Right renal cortex interstitium (tissue), 3 donors: Measurements from ENCODE around the gene MPPED2. TPM values are rescaled to one million over a fixed set of nuclear protein-coding genes. Genes with fewer than 3 reads are reported as not detected.
"Not testable (repeated sequence)": the region's sequence is repeated elsewhere in the genome, so short reads cannot be mapped to it uniquely, and the experiment has no call there.

Experiments
- DNase-seq, 3 donors: peaks; one replicate each; pipeline ENCODE4 v3.0.0-alpha.2; 2013; ENCODE audit warnings: low read depth in 3 of 3, low spot score in 2 of 3
- polyA plus RNA-seq, 3 donors: library from polyadenylated mRNA; unstranded; fragments of 120-200 nt; gene quantifications; one replicate each; pipeline ENCODE4 v1.2.1, GENCODE V29; 2013; ENCODE audit not compliant: insufficient read length in 3 of 3

MPPED2 gene
- polyA plus RNA-seq, 3 donors, result 18.2 to 22.9 (median 21.8) TPM

GRCh38 chr11:30579415-30580175, 6.6 kb downstream of the MPPED2 start:
- no peak for DNase-seq

GRCh38 chr11:30578406-30578805, 7.7 kb downstream of the MPPED2 start:
- DNase-seq, result no peak

GRCh38 chr11:30573951-30574350, 12.2 kb downstream of the MPPED2 start:
- no peak for DNase-seq

GRCh38 chr11:30568931-30569330, 17.2 kb downstream of the MPPED2 start:
- DNase-seq, result no peak

GRCh38 chr11:30567644-30568043, 18.5 kb downstream of the MPPED2 start:
- no peak for DNase-seq

GRCh38 chr11:30567120-30567519, 19.0 kb downstream of the MPPED2 start:
- no peak for DNase-seq

GRCh38 chr11:30566482-30566881, 19.7 kb downstream of the MPPED2 start:
- no peak for DNase-seq

- DNase-seq, result no peak
Observed at GRCh38 chr11:30565027-30565426, 21.1 kb downstream of the MPPED2 start.

- DNase-seq, result no peak
Observed at GRCh38 chr11:30561691-30562415, 24.3 kb downstream of the MPPED2 start.

- no peak for DNase-seq
Observed at GRCh38 chr11:30560206-30561106, 25.7 kb downstream of the MPPED2 start.

- no peak for DNase-seq
Observed at GRCh38 chr11:30559004-30559403, 27.1 kb downstream of the MPPED2 start.

GRCh38 chr11:30554587-30554986, 31.6 kb downstream of the MPPED2 start:
- DNase-seq, result not testable (repeated sequence)

GRCh38 chr11:30553521-30554110, 32.5 kb downstream of the MPPED2 start:
- DNase-seq, result no peak

GRCh38 chr11:30552839-30553238, 33.3 kb downstream of the MPPED2 start:
- no peak for DNase-seq

- no peak for DNase-seq
Observed at GRCh38 chr11:30550022-30550542, 36.1 kb downstream of the MPPED2 start.

- no peak for DNase-seq
Observed at GRCh38 chr11:30549565-30549964, 36.6 kb downstream of the MPPED2 start.

- no peak for DNase-seq
Observed at GRCh38 chr11:30546334-30546733, 39.8 kb downstream of the MPPED2 start.

GRCh38 chr11:30545507-30545906, 40.6 kb downstream of the MPPED2 start:
- no peak for DNase-seq

GRCh38 chr11:30543066-30543465, 43.1 kb downstream of the MPPED2 start:
- no peak for DNase-seq

GRCh38 chr11:30540781-30541180, 45.4 kb downstream of the MPPED2 start:
- DNase-seq, result peak in 1 of 3 donors; percentile 39
